ENCODE data around the gene SLC2A6. TPM values are rescaled to one million over a fixed set of nuclear protein-coding genes. Genes with fewer than 3 reads are reported as not detected.

The SLC2A6 gene
- total RNA-seq, 1 donor from 2014 or later = 8.7 TPM

- intact Hi-C loops (cut with DNase I) = no loop called here
Observed at GRCh38 chr9:133525677-133526076, 46.8 kb upstream of the SLC2A6 start.

GRCh38 chr9:133524679-133525228, 45.9 kb upstream of the SLC2A6 start, which contains the start of gene MYMK:
MYMK (minus strand) TSS chr9:133524959; CDS start chr9:133524844, 115 bp downstream.
- H3K36me3 ChIP-seq = no peaks in the 10 kb centered on the region
- H3K9me3 ChIP-seq = no peaks in the 10 kb centered on the region
- H3K27me3 ChIP-seq = no peaks in the 10 kb centered on the region
- H3K27ac ChIP-seq = no peak within 1 kb of the TSS
- peaks cover 4 to 15% of the 10 kb centered on the region in 2 donors for H3K4me1 ChIP-seq
- DNase-seq (ENCODE audit: low spot score in 2 of 2) = no peak
- intact Hi-C loops (cut with DNase I) = no loop called here
- H3K4me3 ChIP-seq = no peak within 1 kb of the TSS
- no peak for TF ChIP-seq CTCF (IDR thresholded peaks at IDR 0.05)

More at GRCh38 chr9:133525677-133526076, 46.8 kb upstream of the SLC2A6 start:
- Histone ChIP-seq H3K4me3 (no peak overlapping the region), H3K27ac (no peak overlapping the region), H3K9me3 (no peaks in the 10 kb centered on the region), H3K27me3 (no peaks in the 10 kb centered on the region), H3K4me1 (peaks cover 4 to 15% of the 10 kb centered on the region in 2 donors), H3K36me3 (no peaks in the 10 kb centered on the region)
- DNase-seq (ENCODE audit: low spot score in 2 of 2) = no peak
- TF ChIP-seq CTCF (IDR thresholded peaks at IDR 0.05) = no peak

- DNase-seq (ENCODE audit: low spot score in 2 of 2) = no peak
- Histone ChIP-seq H3K4me3 (no peak overlapping the region), H3K27me3 (no peaks in the 10 kb centered on the region), H3K36me3 (no peaks in the 10 kb centered on the region), H3K27ac (no peak overlapping the region), H3K4me1 (peaks cover 4 to 15% of the 10 kb centered on the region in 2 donors), H3K9me3 (no peaks in the 10 kb centered on the region)
- intact Hi-C loops (cut with DNase I) = no loop called here
- TF ChIP-seq CTCF (IDR thresholded peaks at IDR 0.05) = no peak
Observed at GRCh38 chr9:133524146-133524545, 45.2 kb upstream of the SLC2A6 start.

GRCh38 chr9:133523106-133523505, 44.2 kb upstream of the SLC2A6 start:
- Histone ChIP-seq H3K9me3 (no peaks in the 10 kb centered on the region), H3K4me1 (peaks cover 4 to 13% of the 10 kb centered on the region in 2 donors), H3K36me3 (no peaks in the 10 kb centered on the region), H3K27me3 (no peaks in the 10 kb centered on the region), H3K27ac (no peak overlapping the region), H3K4me3 (no peak overlapping the region)
- intact Hi-C loops (cut with DNase I) = no loop called here
- TF ChIP-seq CTCF (IDR thresholded peaks at IDR 0.05) = no peak
- DNase-seq (ENCODE audit: low spot score in 2 of 2) = no peak

GRCh38 chr9:133522073-133522910, 43.4 kb upstream of the SLC2A6 start:
- intact Hi-C loops (cut with DNase I) = no loop called here
- no peaks in the 10 kb centered on the region for H3K36me3 ChIP-seq
- peaks cover 3 to 5% of the 10 kb centered on the region in 2 donors for H3K4me1 ChIP-seq
- no peak for TF ChIP-seq CTCF (IDR thresholded peaks at IDR 0.05)
- H3K4me3 ChIP-seq = no peak overlapping the region
- no peaks in the 10 kb centered on the region for H3K9me3 ChIP-seq
- no peak overlapping the region for H3K27ac ChIP-seq
- DNase-seq (ENCODE audit: low spot score in 2 of 2) = no peak
- H3K27me3 ChIP-seq = no peaks in the 10 kb centered on the region
